Measurements from ENCODE around the gene CYB561D2.

DNA sequence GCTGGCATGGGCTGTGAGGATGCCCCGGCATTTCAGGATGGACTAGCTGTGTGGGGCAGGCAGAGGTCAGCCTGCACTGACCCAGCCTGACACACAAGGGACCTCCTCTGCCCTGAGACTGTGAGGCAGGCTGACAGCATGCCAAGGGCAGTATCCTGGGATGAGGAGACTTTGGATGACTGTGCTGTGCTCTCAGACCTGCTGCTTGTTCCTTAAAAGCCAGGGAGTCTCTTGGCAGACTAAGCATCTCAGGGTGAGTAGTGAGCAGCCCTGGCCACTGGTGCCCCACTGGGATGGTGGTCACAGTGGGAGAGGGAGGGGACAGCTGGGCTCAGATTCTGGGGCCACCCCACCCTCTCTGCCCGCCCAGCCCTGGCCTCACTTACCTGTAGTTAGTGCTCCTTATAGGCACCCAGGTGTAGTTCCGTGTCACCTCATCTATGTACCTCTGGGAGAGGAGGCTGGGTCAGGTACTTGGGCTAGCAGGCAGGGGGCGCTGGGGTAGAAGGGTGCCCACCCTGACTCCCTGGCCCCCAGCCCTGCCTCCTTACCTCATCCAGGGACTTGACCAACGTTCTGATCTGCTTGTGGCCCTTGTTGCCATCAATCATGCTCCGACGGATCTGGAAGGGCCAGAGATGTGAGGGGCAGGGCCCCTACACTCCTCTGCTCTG is 24.7 kb downstream of the CYB561D2 start:
- TF ChIP-seq POLR2AphosphoS5 (IDR thresholded peaks at IDR 0.05) (no peak), EP300 (IDR thresholded peaks at IDR 0.05) (no peak)
